ENCODE data around the gene MARCHF3. TPM values are rescaled to one million over a fixed set of nuclear protein-coding genes. Genes with fewer than 3 reads are reported as not detected.
"Not testable (repeated sequence)": the region's sequence is repeated elsewhere in the genome, so short reads cannot be mapped to it uniquely, and the experiment has no call there.

MARCHF3 gene
- total RNA-seq, 2 experiments from 2014 or later, result 5.4 to 7.0 TPM

- H3K79me2 ChIP-seq (ENCODE audit: insufficient read depth, low read depth, low read length), result no peaks in the 10 kb centered on the region
- no peak overlapping the region for H3K4me2 ChIP-seq (ENCODE audit: low read length)
- ChIA-PET POLR2A (interaction anchor here (1.5 kb wide), 1 partner anchor 11 kb away, joined by 3 read pairs; no protein-coding TSS in a partner anchor), CTCF (ENCODE audit: unreplicated experiment) (no interaction called here)
- no peaks in the 10 kb centered on the region for H3K4me1 ChIP-seq (ENCODE audit: insufficient read depth, low read length, poor library complexity, severe bottlenecking)
- no peak overlapping the region for H2AFZ ChIP-seq (ENCODE audit: low read length)
- peaks cover 9% of the 10 kb centered on the region; the same call in 1 of the 2 replicates for H3K36me3 ChIP-seq (ENCODE audit: insufficient read depth, low read length)
- TF ChIP-seq CTCF (conservative IDR thresholded peaks at IDR 0.05; ENCODE audit: low read length) (no peak), EZH2phosphoT487 (IDR thresholded peaks at IDR 0.05; ENCODE audit: borderline replicate concordance, low read depth, low read length) (no peak)
- no TSS peak for BruUV-seq (replicated peaks)
- no peaks in the 10 kb centered on the region; the same call in 1 of the 2 replicates for H3K9me3 ChIP-seq (ENCODE audit: low read length)
- no peaks in the 10 kb centered on the region for H3K9me2 ChIP-seq (ENCODE audit: insufficient read depth, low read length)
- no peak overlapping the region for H3K4me3 ChIP-seq (ENCODE audit: low read depth, low read length, poor library complexity, severe bottlenecking)
- intact Hi-C loops (cut with micrococcal nuclease; ENCODE audit: unreplicated experiment), result no loop called here
- no peaks in the 10 kb centered on the region for H4K20me1 ChIP-seq (ENCODE audit: insufficient read depth, low read length)
- no peak overlapping the region for H3K27ac ChIP-seq (ENCODE audit: low read depth, low read length, poor library complexity, severe bottlenecking)
- no peak for DNase-seq (ENCODE audit: low spot score)
Observed at GRCh38 chr5:127060470-127060985, 30.2 kb upstream of the MARCHF3 start.

GRCh38 chr5:127056896-127057295 lies 26.5 kb upstream of the MARCHF3 start:
- H3K27ac ChIP-seq (ENCODE audit: low read depth, low read length, poor library complexity, severe bottlenecking), result no peak overlapping the region
- TF ChIP-seq CTCF (conservative IDR thresholded peaks at IDR 0.05; ENCODE audit: low read length) (no peak), EZH2phosphoT487 (IDR thresholded peaks at IDR 0.05; ENCODE audit: borderline replicate concordance, low read depth, low read length) (no peak)
- POLR2A ChIA-PET, result interaction anchor here (0.7 to 1.7 kb wide), 4 partner anchors 10 to 436 kb away, joined by 3 to 4 read pairs (median 3); no protein-coding TSS in a partner anchor
- no peaks in the 10 kb centered on the region for H3K4me1 ChIP-seq (ENCODE audit: insufficient read depth, low read length, poor library complexity, severe bottlenecking)
- no peaks in the 10 kb centered on the region for H4K20me1 ChIP-seq (ENCODE audit: insufficient read depth, low read length)
- intact Hi-C loops (cut with micrococcal nuclease; ENCODE audit: unreplicated experiment), result no loop called here
- H3K4me2 ChIP-seq (ENCODE audit: low read length), result no peak overlapping the region
- no peaks in the 10 kb centered on the region for H3K9me2 ChIP-seq (ENCODE audit: insufficient read depth, low read length)
- peaks cover 9% of the 10 kb centered on the region; the same call in 1 of the 2 replicates for H3K36me3 ChIP-seq (ENCODE audit: insufficient read depth, low read length)
- BruUV-seq (replicated peaks), result no TSS peak
- no peak overlapping the region for H3K4me3 ChIP-seq (ENCODE audit: low read depth, low read length, poor library complexity, severe bottlenecking)
- H2AFZ ChIP-seq (ENCODE audit: low read length), result no peak overlapping the region
- no peaks in the 10 kb centered on the region; the same call in 1 of the 2 replicates for H3K9me3 ChIP-seq (ENCODE audit: low read length)
- CTCF ChIA-PET (ENCODE audit: unreplicated experiment), result no interaction called here
- no peaks in the 10 kb centered on the region for H3K79me2 ChIP-seq (ENCODE audit: insufficient read depth, low read depth, low read length)
- no peak for DNase-seq (ENCODE audit: low spot score)

GRCh38 chr5:127055880-127056653 lies 25.7 kb upstream of the MARCHF3 start:
- Histone ChIP-seq H4K20me1 (ENCODE audit: insufficient read depth, low read length) (no peaks in the 10 kb centered on the region), H2AFZ (ENCODE audit: low read length) (no peak overlapping the region), H3K9me2 (ENCODE audit: insufficient read depth, low read length) (no peaks in the 10 kb centered on the region), H3K36me3 (ENCODE audit: insufficient read depth, low read length) (peaks cover 9% of the 10 kb centered on the region; the same call in 1 of the 2 replicates), H3K9me3 (ENCODE audit: low read length) (no peaks in the 10 kb centered on the region; the same call in 1 of the 2 replicates), H3K4me3 (ENCODE audit: low read depth, low read length, poor library complexity, severe bottlenecking) (no peak overlapping the region), H3K4me1 (ENCODE audit: insufficient read depth, low read length, poor library complexity, severe bottlenecking) (no peaks in the 10 kb centered on the region), H3K79me2 (ENCODE audit: insufficient read depth, low read depth, low read length) (no peaks in the 10 kb centered on the region), H3K4me2 (ENCODE audit: low read length) (no peak overlapping the region), H3K27ac (ENCODE audit: low read depth, low read length, poor library complexity, severe bottlenecking) (no peak overlapping the region)
- BruUV-seq (replicated peaks), result no TSS peak
- ChIA-PET CTCF (ENCODE audit: unreplicated experiment) (no interaction called here), POLR2A (interaction anchor here (0.6 to 1.7 kb wide), 3 partner anchors 9 to 435 kb away, joined by 3 to 4 read pairs (median 3); no protein-coding TSS in a partner anchor)
- TF ChIP-seq EZH2phosphoT487 (IDR thresholded peaks at IDR 0.05; ENCODE audit: borderline replicate concordance, low read depth, low read length) (no peak), CTCF (conservative IDR thresholded peaks at IDR 0.05; ENCODE audit: low read length) (no peak)
- intact Hi-C loops (cut with micrococcal nuclease; ENCODE audit: unreplicated experiment), result no loop called here
- no peak for DNase-seq (ENCODE audit: low spot score)

GRCh38 chr5:127053551-127053950 lies 23.2 kb upstream of the MARCHF3 start:
- H3K36me3 ChIP-seq (ENCODE audit: insufficient read depth, low read length); CTCF ChIA-PET (ENCODE audit: unreplicated experiment); H3K27ac ChIP-seq (ENCODE audit: low read depth, low read length, poor library complexity, severe bottlenecking); H3K4me3 ChIP-seq (ENCODE audit: low read depth, low read length, poor library complexity, severe bottlenecking); H4K20me1 ChIP-seq (ENCODE audit: insufficient read depth, low read length); POLR2A ChIA-PET; BruUV-seq (replicated peaks); H3K4me2 ChIP-seq (ENCODE audit: low read length); H3K4me1 ChIP-seq (ENCODE audit: insufficient read depth, low read length, poor library complexity, severe bottlenecking); H2AFZ ChIP-seq (ENCODE audit: low read length); intact Hi-C loops (cut with micrococcal nuclease; ENCODE audit: unreplicated experiment); DNase-seq (ENCODE audit: low spot score); H3K79me2 ChIP-seq (ENCODE audit: insufficient read depth, low read depth, low read length); H3K9me3 ChIP-seq (ENCODE audit: low read length); H3K9me2 ChIP-seq (ENCODE audit: insufficient read depth, low read length): not testable (repeated sequence)
